Spleen (tissue), 3 donors: ENCODE data around the gene LRIT1.

Source experiments
- POLR2A ChIP-seq, 3 donors: fragments of 450-650 bp; IDR thresholded peaks; one replicate each; pipeline ENCODE4 v1.5.1; 2017; ENCODE audit warnings: antibody characterized with exemption in 3 of 3, mild to moderate bottlenecking in 1 of 3
- POLR2AphosphoS5 ChIP-seq, 3 donors: sonication (generic); formaldehyde crosslinking; IDR thresholded peaks; one replicate each; pipeline ENCODE4 v1.5.1; 2017; ENCODE audit warnings: antibody characterized with exemption in 3 of 3

DNA sequence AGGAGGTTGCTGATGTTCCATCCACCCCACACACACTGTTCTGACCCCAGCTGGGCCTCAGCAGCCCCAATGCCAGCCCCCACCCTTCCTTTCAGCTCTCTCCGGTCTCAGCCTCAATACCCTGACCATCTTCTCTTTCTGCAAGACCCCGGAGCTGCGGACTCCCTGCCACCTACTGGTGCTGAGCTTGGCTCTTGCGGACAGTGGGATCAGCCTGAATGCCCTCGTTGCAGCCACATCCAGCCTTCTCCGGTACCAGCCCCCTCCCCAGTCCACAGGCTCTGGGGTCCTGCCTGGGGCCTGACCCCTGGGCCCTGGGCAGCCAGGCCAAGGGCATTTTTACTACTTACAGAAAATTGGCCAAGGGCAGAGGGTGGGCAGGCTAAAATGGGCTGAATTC lies 6.2 kb upstream of the LRIT1 start:
- TF ChIP-seq POLR2AphosphoS5 (IDR thresholded peaks at IDR 0.05): no peak
- TF ChIP-seq POLR2A (IDR thresholded peaks at IDR 0.05): no peak
